ENCODE measurements around the gene MED13.
"Not testable (repeated sequence)": the region's sequence is repeated elsewhere in the genome, so short reads cannot be mapped to it uniquely, and the experiment has no call there.

The MED13 gene

DNA sequence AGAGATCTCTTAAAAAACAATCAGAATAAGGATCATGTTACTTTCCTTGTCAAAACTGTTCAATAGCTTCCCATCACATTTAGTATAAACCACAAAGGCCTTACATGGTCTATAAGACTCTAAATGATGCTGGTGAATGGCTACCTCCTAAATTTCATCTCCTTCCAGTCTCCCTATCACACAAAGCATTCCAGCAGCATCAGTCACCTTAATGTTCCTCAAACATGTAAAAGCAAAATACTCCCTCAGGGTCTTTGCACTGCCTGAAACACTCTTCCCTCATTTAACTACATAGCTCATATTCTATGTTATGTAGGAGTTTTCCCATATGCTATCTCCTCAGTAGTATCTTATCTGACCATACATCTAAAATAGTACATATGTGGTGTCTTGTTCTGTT, 83.8 kb downstream of the MED13 start:
- no peak for DNase-seq

- DNase-seq: no peak
These were observed 84.5 kb downstream of the MED13 start for GRCh38 chr17:61980535-61980934.

GRCh38 chr17:61974115-61974514, 91.0 kb downstream of the MED13 start:
- DNase-seq: no peak

GRCh38 chr17:61972311-61972710, 92.8 kb downstream of the MED13 start:
- DNase-seq: no peak

DNA sequence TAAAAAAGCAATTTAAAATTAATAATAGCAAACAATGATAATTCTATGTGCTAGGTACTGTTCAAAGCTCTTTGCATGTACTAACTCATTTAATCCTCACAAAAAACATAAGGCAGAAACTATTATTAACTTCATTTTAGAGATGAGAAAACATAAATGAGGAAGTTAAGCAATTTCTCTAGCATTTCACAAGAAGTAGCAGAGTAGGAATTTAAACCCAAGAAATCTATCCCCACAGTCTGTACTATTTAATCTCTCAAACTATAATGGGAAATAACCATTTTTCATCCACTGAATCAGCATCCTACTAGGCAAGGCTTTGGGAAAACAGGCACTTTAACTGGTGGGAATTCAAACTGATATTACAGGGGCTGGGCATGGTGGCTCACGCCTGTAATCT, 95.0 kb downstream of the MED13 start:
- DNase-seq: no peak

- DNase-seq: no peak
These were observed 96.3 kb downstream of the MED13 start for GRCh38 chr17:61968757-61969156.

DNA sequence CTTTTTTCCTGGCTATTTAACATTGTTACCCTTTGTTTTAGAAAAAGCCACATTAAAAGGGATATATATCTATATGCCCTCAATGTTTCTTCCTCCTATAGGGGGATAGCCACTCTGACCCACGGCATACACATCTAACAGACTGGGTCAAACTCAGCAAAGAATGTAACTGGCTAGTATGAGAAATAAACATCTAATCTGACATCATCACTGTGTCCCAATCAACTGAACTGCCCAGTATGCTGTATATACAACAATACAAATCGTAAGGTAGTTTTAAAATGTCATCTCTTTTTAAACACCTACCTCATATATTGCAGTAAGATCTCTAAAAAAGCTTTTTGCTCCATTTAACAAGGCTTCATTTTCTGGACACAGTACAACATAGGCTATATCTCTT, 97.3 kb downstream of the MED13 start:
- DNase-seq: no peak

GRCh38 chr17:61966191-61966590, 98.9 kb downstream of the MED13 start:
- DNase-seq: no peak

DNA sequence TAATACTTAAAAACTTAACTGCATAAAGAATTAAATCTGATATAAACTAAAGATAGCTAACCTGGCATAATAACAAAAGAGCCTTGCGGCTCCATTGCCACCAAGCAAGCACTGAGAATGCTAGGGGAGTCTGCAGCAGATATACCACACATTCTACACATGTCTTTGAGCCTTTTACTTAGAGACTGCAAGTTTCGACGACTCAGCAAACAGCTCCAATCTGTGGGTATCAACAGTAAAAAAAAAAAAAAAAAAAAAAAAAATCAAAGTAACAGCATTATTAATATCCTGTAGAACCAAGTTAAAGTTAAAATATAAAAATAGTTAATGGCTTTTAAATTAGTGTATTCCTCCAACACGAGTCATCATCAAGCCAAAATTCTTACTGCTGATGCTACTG, 109.5 kb downstream of the MED13 start:
- no peak for DNase-seq

DNA sequence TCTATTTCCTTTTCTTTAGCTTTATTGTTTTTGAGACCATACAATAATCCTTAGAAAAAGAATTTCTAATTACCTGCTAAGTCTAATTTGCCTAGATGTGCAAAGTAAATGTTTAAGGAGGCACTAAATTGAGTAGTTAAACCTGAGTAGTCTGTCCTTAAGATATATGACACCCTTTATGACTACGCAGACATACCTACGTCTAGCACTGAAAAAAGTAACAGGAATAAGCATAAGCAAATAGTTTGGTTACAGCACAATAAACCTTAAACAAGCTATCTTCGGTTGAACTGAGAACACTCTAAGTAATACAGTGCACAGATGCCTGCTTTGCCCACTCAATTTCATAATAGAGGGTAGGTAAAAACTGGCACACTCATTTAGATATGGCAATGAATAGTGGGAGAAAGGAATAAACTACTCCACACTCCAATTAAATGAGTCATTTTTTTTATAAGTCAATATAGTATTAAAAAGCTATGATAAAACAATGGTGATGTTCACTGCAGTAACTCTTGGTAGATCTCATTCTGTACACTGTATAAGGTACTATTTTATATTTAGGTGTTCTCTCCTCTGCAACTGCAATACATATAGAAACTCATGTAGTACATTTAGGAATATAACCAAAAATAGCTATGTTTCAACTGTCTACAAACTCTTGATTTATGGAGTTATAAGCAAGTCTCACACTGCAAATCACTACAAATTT, 117.6 kb downstream of the MED13 start:
- DNase-seq: no peak

- DNase-seq: no peak
These were observed 118.7 kb downstream of the MED13 start for GRCh38 chr17:61946359-61946758.

- DNase-seq: no peak
These were observed 122.0 kb downstream of the MED13 start for GRCh38 chr17:61943117-61943516.

- DNase-seq: no peak
These were observed 123.0 kb downstream of the MED13 start for GRCh38 chr17:61942085-61942484.

DNA sequence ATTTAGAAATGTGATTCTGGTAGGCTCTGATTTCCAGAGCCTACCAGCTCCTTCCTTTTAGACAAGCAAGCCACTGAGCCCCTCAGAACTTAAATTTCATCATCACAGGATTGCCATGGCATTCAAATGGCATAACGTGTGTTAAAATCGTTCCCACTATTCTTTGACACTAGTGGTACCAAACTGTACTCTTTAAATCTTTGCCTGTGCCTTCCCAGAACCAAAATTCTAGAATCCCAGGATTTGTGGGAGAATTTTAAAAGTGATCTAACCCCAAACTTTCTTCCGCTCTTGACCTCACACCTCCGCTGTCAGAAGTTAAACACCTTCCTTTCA, 137.0 kb downstream of the MED13 start:
- DNase-seq: no peak

DNA sequence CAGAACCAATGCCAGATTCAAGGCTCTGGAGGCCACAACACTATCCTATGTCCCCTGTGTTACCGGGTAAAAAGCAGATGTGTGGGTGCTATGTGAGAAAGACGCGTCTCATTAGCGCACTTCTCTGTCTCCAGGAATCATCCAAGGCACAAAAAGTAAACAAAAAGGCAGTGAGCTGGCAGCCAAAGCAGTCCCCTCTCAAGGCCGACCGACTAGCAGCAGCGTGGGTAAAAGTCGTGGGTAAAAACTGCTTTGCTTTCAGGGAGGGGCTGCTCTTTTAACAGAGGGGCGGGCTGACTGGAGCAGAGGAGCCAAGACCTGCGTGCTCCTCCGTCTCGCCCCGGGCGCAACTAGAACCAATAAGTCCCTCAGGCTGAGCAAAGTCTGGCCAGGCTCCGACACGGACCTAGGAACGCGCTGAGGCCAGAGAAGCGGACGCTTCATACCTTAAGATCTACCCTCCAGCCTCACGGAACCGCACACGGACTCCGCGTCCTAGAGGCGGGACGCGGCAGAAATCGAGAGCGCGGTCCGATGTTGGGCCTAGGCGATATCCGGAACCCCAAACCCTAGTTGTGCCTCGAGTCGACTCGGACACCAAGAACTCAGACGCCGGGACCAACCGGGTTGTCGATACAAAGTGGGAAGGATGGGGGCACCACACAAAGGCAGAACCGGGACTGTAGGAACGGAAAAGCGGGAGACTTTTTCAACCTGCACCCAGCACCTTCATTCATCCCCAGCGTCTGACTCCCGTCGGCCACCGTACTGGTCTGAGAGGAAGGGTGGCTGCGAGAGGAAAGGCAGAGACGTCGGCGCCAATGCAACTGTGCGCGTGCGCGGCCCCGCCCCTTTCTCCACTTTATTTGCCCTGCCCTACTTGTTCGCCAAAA, 137.6 kb downstream of the MED13 start, which contains the start of gene INTS2:
TSS of gene INTS2 (minus strand) at position 775 of the 893 bp plus-strand sequence. CDS start 1,338 bp downstream, outside the sequence.
- peak; percentile 98 for DNase-seq

- no peak for DNase-seq
These were observed 138.3 kb downstream of the MED13 start for GRCh38 chr17:61926826-61927207.

- not testable (repeated sequence) for DNase-seq
These were observed 149.9 kb downstream of the MED13 start for GRCh38 chr17:61915162-61915561.

- no peak for DNase-seq
These were observed 156.6 kb downstream of the MED13 start for GRCh38 chr17:61908292-61909037.

GRCh38 chr17:61907361-61907760, 157.7 kb downstream of the MED13 start:
- DNase-seq: no peak

- DNase-seq: peak; percentile 72
These were observed 160.9 kb downstream of the MED13 start for GRCh38 chr17:61904094-61904710.

- DNase-seq: no peak
These were observed 161.8 kb downstream of the MED13 start for GRCh38 chr17:61903251-61903650.

GRCh38 chr17:61897548-61898180, 167.4 kb downstream of the MED13 start:
- no peak for DNase-seq

DNA sequence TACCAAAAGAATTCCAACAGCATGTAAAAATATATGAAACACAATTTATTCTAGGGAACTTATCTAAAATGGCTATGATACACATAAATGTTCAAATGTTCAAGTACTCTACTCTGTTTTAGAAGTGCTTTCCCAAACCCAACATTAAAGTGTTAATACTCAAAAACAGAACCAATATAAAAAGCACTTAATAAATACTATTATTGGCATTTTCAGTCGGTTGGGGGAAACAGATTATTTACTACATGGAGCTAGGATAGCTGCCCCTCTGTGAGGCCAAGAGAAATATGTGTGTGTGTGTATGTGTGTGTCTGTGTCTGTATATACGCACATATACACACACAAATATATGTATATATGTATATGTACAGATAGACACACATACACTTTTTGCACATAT, 169.7 kb downstream of the MED13 start:
- no peak for DNase-seq

Measured in activated effector memory CD4-positive, alpha-beta T cell treated with anti-CD3 and anti-CD28 coated beads, Interleukin-2, amount 50 U/mL, for 16 hours (primary cell).